ENCODE measurements around the gene ABCA13.

DNA sequence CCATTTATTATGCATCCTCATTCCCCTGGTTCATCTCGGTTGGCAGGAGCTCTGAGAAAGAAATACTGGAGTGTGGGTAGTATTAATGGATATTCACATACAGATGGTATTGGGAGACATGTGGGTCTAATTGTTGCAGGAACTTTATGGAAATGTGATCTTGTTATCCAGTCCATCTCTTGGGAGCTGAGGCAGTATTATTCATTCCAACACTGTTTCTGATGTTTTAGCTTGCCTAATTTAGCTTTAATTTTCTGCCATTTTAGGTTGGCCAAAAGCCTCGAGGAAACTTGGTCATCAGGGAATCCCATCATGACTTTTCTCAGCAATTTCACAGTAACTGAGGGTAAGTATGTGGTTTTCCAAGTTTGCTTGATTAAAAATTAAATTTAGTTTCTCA lies 125.7 kb downstream of the ABCA13 start:
- TF ChIP-seq, protein P1, sequence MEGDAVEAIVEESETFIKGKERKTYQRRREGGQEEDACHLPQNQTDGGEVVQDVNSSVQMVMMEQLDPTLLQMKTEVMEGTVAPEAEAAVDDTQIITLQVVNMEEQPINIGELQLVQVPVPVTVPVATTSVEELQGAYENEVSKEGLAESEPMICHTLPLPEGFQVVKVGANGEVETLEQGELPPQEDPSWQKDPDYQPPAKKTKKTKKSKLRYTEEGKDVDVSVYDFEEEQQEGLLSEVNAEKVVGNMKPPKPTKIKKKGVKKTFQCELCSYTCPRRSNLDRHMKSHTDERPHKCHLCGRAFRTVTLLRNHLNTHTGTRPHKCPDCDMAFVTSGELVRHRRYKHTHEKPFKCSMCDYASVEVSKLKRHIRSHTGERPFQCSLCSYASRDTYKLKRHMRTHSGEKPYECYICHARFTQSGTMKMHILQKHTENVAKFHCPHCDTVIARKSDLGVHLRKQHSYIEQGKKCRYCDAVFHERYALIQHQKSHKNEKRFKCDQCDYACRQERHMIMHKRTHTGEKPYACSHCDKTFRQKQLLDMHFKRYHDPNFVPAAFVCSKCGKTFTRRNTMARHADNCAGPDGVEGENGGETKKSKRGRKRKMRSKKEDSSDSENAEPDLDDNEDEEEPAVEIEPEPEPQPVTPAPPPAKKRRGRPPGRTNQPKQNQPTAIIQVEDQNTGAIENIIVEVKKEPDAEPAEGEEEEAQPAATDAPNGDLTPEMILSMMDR (conservative IDR thresholded peaks at IDR 0.05), result no peak
- TF ChIP-seq ZFX (IDR thresholded peaks at IDR 0.05), result no peak
